ENCODE data around the gene RAVER1. TPM values are rescaled to one million over a fixed set of nuclear protein-coding genes. Genes with fewer than 3 reads are reported as not detected.

Gene RAVER1
- total and polyA plus RNA-seq, 9 of the 15 experiments (the other 6 are each of a cell fraction or from before 2014, with no cell fraction given) = 0.06 to 113 (median 7.0) TPM

DNA sequence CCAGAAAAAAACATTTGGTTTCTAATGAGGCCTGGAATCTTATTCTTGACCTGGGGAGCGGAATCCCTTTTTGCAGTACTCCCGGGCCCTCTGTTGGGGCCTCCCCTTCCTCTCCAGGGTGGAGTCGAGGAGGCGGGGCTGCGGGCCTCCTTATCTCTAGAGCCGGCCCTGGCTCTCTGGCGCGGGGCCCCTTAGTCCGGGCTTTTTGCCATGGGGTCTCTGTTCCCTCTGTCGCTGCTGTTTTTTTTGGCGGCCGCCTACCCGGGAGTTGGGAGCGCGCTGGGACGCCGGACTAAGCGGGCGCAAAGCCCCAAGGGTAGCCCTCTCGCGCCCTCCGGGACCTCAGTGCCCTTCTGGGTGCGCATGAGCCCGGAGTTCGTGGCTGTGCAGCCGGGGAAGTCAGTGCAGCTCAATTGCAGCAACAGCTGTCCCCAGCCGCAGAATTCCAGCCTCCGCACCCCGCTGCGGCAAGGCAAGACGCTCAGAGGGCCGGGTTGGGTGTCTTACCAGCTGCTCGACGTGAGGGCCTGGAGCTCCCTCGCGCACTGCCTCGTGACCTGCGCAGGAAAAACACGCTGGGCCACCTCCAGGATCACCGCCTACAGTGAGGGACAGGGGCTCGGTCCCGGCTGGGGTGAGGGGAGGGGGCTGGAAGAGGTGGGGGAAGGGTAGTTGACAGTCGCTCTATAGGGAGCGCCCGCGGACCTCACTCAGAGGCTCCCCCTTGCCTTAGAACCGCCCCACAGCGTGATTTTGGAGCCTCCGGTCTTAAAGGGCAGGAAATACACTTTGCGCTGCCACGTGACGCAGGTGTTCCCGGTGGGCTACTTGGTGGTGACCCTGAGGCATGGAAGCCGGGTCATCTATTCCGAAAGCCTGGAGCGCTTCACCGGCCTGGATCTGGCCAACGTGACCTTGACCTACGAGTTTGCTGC is 46.3 kb downstream of the RAVER1 start, which contains the start of gene ICAM4 (continued):
- TF ChIP-seq WHSC1 (IDR thresholded peaks at IDR 0.05; ENCODE audit: low read length) (no peak), ZBTB8A (IDR thresholded peaks at IDR 0.05; ENCODE audit: partially characterized antibody) (no peak), RBBP5 (IDR thresholded peaks at IDR 0.05; ENCODE audit: borderline replicate concordance, insufficient read depth, low read length, poor library complexity, severe bottlenecking) (peak; percentile 31), HNRNPL (IDR thresholded peaks at IDR 0.05; ENCODE audit: low read depth, low read length) (no peak), TAL1 (IDR thresholded peaks at IDR 0.05) (peak; percentile 29; the same call in 1 of the 2 replicates), POLR2A (conservative IDR thresholded peaks at IDR 0.05) (peak; percentile 76), KDM5B (IDR thresholded peaks at IDR 0.05; ENCODE audit: insufficient replicate concordance, low read depth, low read length) (peak; percentile 23), ZNF609 (CRISPR knock-in tag; IDR thresholded peaks at IDR 0.05; ENCODE audit: borderline replicate concordance) (no peak), ILK (tag; IDR thresholded peaks at IDR 0.05; ENCODE audit: borderline replicate concordance, low read depth) (no peak), ZBTB7A (IDR thresholded peaks at IDR 0.05; ENCODE audit: borderline replicate concordance, control insufficient read depth, low read depth, low read length) (peak; percentile 90), KLF16 (IDR thresholded peaks at IDR 0.05) (0 out of 2 replicates have a peak, but pooled peaks have one; percentile 3), ZKSCAN1 (IDR thresholded peaks at IDR 0.05; ENCODE audit: low read depth, low read length) (no peak), ETV1 (tag; conservative IDR thresholded peaks at IDR 0.05; ENCODE audit: low read depth) (no peak)
- TF ChIP-seq, protein P1, sequence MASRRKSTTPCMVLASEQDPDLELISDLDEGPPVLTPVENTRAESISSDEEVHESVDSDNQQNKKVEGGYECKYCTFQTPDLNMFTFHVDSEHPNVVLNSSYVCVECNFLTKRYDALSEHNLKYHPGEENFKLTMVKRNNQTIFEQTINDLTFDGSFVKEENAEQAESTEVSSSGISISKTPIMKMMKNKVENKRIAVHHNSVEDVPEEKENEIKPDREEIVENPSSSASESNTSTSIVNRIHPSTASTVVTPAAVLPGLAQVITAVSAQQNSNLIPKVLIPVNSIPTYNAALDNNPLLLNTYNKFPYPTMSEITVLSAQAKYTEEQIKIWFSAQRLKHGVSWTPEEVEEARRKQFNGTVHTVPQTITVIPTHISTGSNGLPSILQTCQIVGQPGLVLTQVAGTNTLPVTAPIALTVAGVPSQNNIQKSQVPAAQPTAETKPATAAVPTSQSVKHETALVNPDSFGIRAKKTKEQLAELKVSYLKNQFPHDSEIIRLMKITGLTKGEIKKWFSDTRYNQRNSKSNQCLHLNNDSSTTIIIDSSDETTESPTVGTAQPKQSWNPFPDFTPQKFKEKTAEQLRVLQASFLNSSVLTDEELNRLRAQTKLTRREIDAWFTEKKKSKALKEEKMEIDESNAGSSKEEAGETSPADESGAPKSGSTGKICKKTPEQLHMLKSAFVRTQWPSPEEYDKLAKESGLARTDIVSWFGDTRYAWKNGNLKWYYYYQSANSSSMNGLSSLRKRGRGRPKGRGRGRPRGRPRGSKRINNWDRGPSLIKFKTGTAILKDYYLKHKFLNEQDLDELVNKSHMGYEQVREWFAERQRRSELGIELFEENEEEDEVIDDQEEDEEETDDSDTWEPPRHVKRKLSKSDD (conservative IDR thresholded peaks at IDR 0.05; ENCODE audit: low read length) = no peak

Data from K562 (cell line).